Naive thymus-derived CD4-positive, alpha-beta T cell (primary cell): ENCODE results near the gene NYNRIN. TPM values are rescaled to one million over a fixed set of nuclear protein-coding genes. Genes with fewer than 3 reads are reported as not detected.
A peak's percentile ranks its signal among the peaks of the same experiment; 100 is the strongest.

Experiments used
- ATAC-seq: fragments of 150-1000 bp; cut with Tn5 transposase; 2 replicates; pipeline ENCODE4 v1.10.0; 2021; ENCODE audit warnings: mild to moderate bottlenecking, moderate library complexity
- CTCF ChIA-PET: fragments of 350-600 bp; sonication (Branson Sonifier 250); formaldehyde crosslinking; loops from one replicate; lab custom pipeline; 2021; ENCODE audit warnings: antibody characterized with exemption; lab: Charles Lee
- POLR2A ChIA-PET: fragments of 350-600 bp; sonication (Branson Sonifier 250); formaldehyde crosslinking; loops from one replicate; lab custom pipeline; 2021; ENCODE audit warnings: antibody characterized with exemption, inconsistent platforms; lab: Charles Lee
- DNase-seq, 9 donors: peaks; one replicate each; pipeline versions ENCODE4 v3.0.0 to v3.0.0-alpha.2; 2020 to 2022; ENCODE audit warnings: mixed read lengths in 1 of 9
- H3K27ac ChIP-seq: one replicate; pipeline ENCODE4 v1.7.0; 2013; ENCODE audit warnings: mild to moderate bottlenecking, low read depth, low read length, moderate library complexity
- H3K27me3 ChIP-seq, 2 donors: one replicate each; pipeline ENCODE4 v1.7.0; 2013; ENCODE audit warnings: low read length in 2 of 2, mild to moderate bottlenecking in 2 of 2, moderate library complexity in 2 of 2; ENCODE audit not compliant: control insufficient read depth in 2 of 2, insufficient read depth in 2 of 2
- H3K36me3 ChIP-seq, 3 experiments: 1 replicate in 2 of 3; 2 replicates in 1 of 3; pipeline ENCODE4 v1.7.0; 2013; ENCODE audit warnings: low read length in 3 of 3, mild to moderate bottlenecking in 3 of 3, moderate library complexity in 1 of 3; ENCODE audit not compliant: insufficient read depth in 3 of 3, control insufficient read depth in 2 of 3
- H3K4me1 ChIP-seq, 2 donors: one replicate each; pipeline ENCODE4 v1.7.0; 2013; ENCODE audit warnings: low read length in 2 of 2, mild to moderate bottlenecking in 2 of 2, moderate library complexity in 1 of 2; ENCODE audit not compliant: control insufficient read depth in 2 of 2, insufficient read depth in 2 of 2
- H3K4me3 ChIP-seq: 2 replicates; pipeline ENCODE4 v1.7.0; 2013; ENCODE audit warnings: mild to moderate bottlenecking, low read length
- H3K9me3 ChIP-seq, 3 experiments: 1 replicate in 2 of 3; 2 replicates in 1 of 3; pipeline ENCODE4 v1.7.0; 2013; ENCODE audit warnings: low read length in 3 of 3; ENCODE audit not compliant: control insufficient read depth in 2 of 3
- H3K27ac Mint-ChIP-seq, 9 donors: one replicate each; pipeline ENCODE4 v1.8.0; 2020 to 2022; ENCODE audit warnings: mixed read lengths in 9 of 9, mild to moderate bottlenecking in 8 of 9, moderate library complexity in 5 of 9, inconsistent platforms in 2 of 9
- H3K27me3 Mint-ChIP-seq, 5 donors: one replicate each; pipeline ENCODE4 v1.8.0; 2021 to 2022; ENCODE audit warnings: mixed read lengths in 5 of 5, mild to moderate bottlenecking in 1 of 5
- H3K36me3 Mint-ChIP-seq, 5 donors: one replicate each; pipeline ENCODE4 v1.8.0; 2020 to 2022; ENCODE audit warnings: mixed read lengths in 5 of 5, mild to moderate bottlenecking in 3 of 5, inconsistent platforms in 1 of 5
- H3K4me1 Mint-ChIP-seq, 7 donors: one replicate each; pipeline ENCODE4 v1.8.0; 2020 to 2022; ENCODE audit warnings: mixed read lengths in 7 of 7, mild to moderate bottlenecking in 3 of 7, inconsistent platforms in 1 of 7
- H3K4me3 Mint-ChIP-seq, 10 donors: one replicate each; pipeline ENCODE4 v1.8.0; 2020 to 2022; ENCODE audit warnings: mild to moderate bottlenecking in 10 of 10, mixed read lengths in 10 of 10, moderate library complexity in 6 of 10, inconsistent platforms in 2 of 10
- H3K9me3 Mint-ChIP-seq, 11 donors: one replicate each; pipeline ENCODE4 v1.8.0; 2020 to 2022; ENCODE audit warnings: mixed read lengths in 11 of 11, mild to moderate bottlenecking in 4 of 11, inconsistent platforms in 1 of 11, moderate library complexity in 1 of 11
- intact Hi-C, 2 donors: fragments of 100-400 bp; cut with micrococcal nuclease; formaldehyde crosslinking; loops; one replicate each; pipeline ENCODE4 v1.15.1; 2023
- polyA plus RNA-seq, 2 donors: library from polyadenylated mRNA; unstranded; fragments of 300-500 nt; fragmentation: Illumina TruSeq; gene quantifications; one replicate each; pipeline ENCODE4 v1.2.3, GENCODE V29; 2021
- total RNA-seq, 6 experiments: library from RNA in 5 of 6; stranded (reverse) in 5 of 6; gene quantifications; 1 replicate in 5 of 6; 2 replicates in 1 of 6; pipeline ENCODE4 v1.2.3 and lab custom pipeline; 2021 to 2026

Gene NYNRIN
- total and polyA plus RNA-seq, 7 experiments from 2014 or later = 0.08 to 1.3 (median 0.11) TPM; not detected in 2

GRCh38 chr14:24439830-24440605, 41.2 kb downstream of the NYNRIN start:
- peaks cover 30 to 44% of the 10 kb centered on the region in 2 donors for H3K4me1 ChIP-seq
- peaks cover 0 to 6% (median 0%) of the 10 kb centered on the region in 11 donors for H3K9me3 Mint-ChIP-seq
- peaks cover 0 to 47% (median 13%) of the 10 kb centered on the region in 5 donors for H3K36me3 Mint-ChIP-seq
- no peak overlapping the region for H3K27ac ChIP-seq
- peaks cover 37 to 74% (median 68%) of the 10 kb centered on the region in 7 donors for H3K4me1 Mint-ChIP-seq
- intact Hi-C loops = loop anchor here (5.0 to 10.0 kb wide), 5 partner anchors 232 to 1403 kb away; partner anchors contain the start of genes PPP1R3E (in 1 of the 2), THTPA (in 1 of the 2) and ZFHX2 (in 1 of the 2)
- peaks cover 9 to 62% (median 12%) of the 10 kb centered on the region in 3 experiments for H3K36me3 ChIP-seq
- no peaks in the 10 kb centered on the region for H3K27me3 ChIP-seq
- CTCF ChIA-PET = interaction anchor here (1.6 to 3.1 kb wide), 2 partner anchors 107 to 197 kb away, joined by 5 to 13 read pairs; partner anchors contain the start of gene TINF2
- H3K4me3 Mint-ChIP-seq = peak overlapping the region in 6 of 10 donors; percentile 7 to 61 (median 26)
- H3K27ac Mint-ChIP-seq = peak overlapping the region in 6 of 9 donors; percentile 29 to 98 (median 62)
- peaks cover 0 to 3% (median 0%) of the 10 kb centered on the region in 5 donors for H3K27me3 Mint-ChIP-seq
- DNase-seq (no peak), ATAC-seq (no peak)
- no peak overlapping the region for H3K4me3 ChIP-seq
- no peaks in the 10 kb centered on the region for H3K9me3 ChIP-seq
- POLR2A ChIA-PET = interaction anchor here (2.0 to 5.3 kb wide), 4 partner anchors 10 to 131 kb away, joined by 9 to 105 read pairs (median 18); partner anchors contain the start of genes CBLN3, CIDEB and KHNYN

GRCh38 chr14:24440606-24441399, 42.0 kb downstream of the NYNRIN start:
- H3K36me3 Mint-ChIP-seq = peaks cover 0 to 42% (median 13%) of the 10 kb centered on the region in 5 donors
- no peaks in the 10 kb centered on the region for H3K27me3 ChIP-seq
- H3K4me1 ChIP-seq = peaks cover 30 to 44% of the 10 kb centered on the region in 2 donors
- no peak overlapping the region for H3K4me3 ChIP-seq
- H3K9me3 Mint-ChIP-seq = peaks cover 0 to 6% (median 0%) of the 10 kb centered on the region in 11 donors
- peak overlapping the region; percentile 98 for H3K27ac ChIP-seq
- peak overlapping the region in 8 of 9 donors; percentile 34 to 98 (median 96) for H3K27ac Mint-ChIP-seq
- H3K4me1 Mint-ChIP-seq = peaks cover 37 to 70% (median 61%) of the 10 kb centered on the region in 7 donors
- H3K4me3 Mint-ChIP-seq = peak overlapping the region; percentile 91 to 98 (median 95)
- H3K36me3 ChIP-seq = peaks cover 9 to 56% (median 12%) of the 10 kb centered on the region in 3 experiments
- no peaks in the 10 kb centered on the region for H3K9me3 ChIP-seq
- ATAC-seq (no peak), DNase-seq (no peak)
- intact Hi-C loops = loop anchor here (5.0 kb wide), 4 partner anchors 231 to 1404 kb away; partner anchors contain the start of gene PPP1R3E (in 1 of the 2)
- POLR2A ChIA-PET = interaction anchor here (1.2 to 5.3 kb wide), 8 partner anchors 7 to 198 kb away, joined by 3 to 105 read pairs (median 8); partner anchors contain the start of genes CBLN3, CIDEB, KHNYN and TINF2
- peaks cover 0 to 3% (median 0%) of the 10 kb centered on the region in 5 donors for H3K27me3 Mint-ChIP-seq
- CTCF ChIA-PET = interaction anchor here (0.7 to 3.1 kb wide), 5 partner anchors 9 to 198 kb away, joined by 3 to 13 read pairs (median 5); partner anchors contain the start of gene TINF2

GRCh38 chr14:24441485-24441884, 42.7 kb downstream of the NYNRIN start:
- peaks cover 9 to 50% (median 12%) of the 10 kb centered on the region in 3 experiments for H3K36me3 ChIP-seq
- H3K4me3 Mint-ChIP-seq = peak overlapping the region; percentile 91 to 98 (median 95)
- peaks cover 0 to 6% (median 0%) of the 10 kb centered on the region in 11 donors for H3K9me3 Mint-ChIP-seq
- H3K27ac Mint-ChIP-seq = peak overlapping the region; percentile 92 to 99 (median 98)
- H3K36me3 Mint-ChIP-seq = peaks cover 0 to 40% (median 14%) of the 10 kb centered on the region in 5 donors
- H3K27me3 ChIP-seq = no peaks in the 10 kb centered on the region
- H3K4me1 ChIP-seq = peaks cover 30 to 42% of the 10 kb centered on the region in 2 donors
- ChIA-PET POLR2A (interaction anchor here (0.6 to 5.3 kb wide), 18 partner anchors 8 to 327 kb away, joined by 3 to 105 read pairs (median 3); partner anchors contain the start of genes CBLN3, CHMP4A, CIDEB and DCAF11), CTCF (interaction anchor here (0.7 to 3.1 kb wide), 5 partner anchors 10 to 199 kb away, joined by 3 to 13 read pairs (median 5); partner anchors contain the start of genes CBLN3, KHNYN and TINF2)
- ATAC-seq (no peak), DNase-seq (no peak)
- peaks cover 0 to 3% (median 0%) of the 10 kb centered on the region in 5 donors for H3K27me3 Mint-ChIP-seq
- peak overlapping the region; percentile 85 for H3K4me3 ChIP-seq
- peaks cover 36 to 66% (median 58%) of the 10 kb centered on the region in 7 donors for H3K4me1 Mint-ChIP-seq
- peak overlapping the region; percentile 98 for H3K27ac ChIP-seq
- intact Hi-C loops = loop anchor here (5.0 kb wide), 4 partner anchors 231 to 1404 kb away; partner anchors contain the start of gene PPP1R3E (in 1 of the 2)
- no peaks in the 10 kb centered on the region for H3K9me3 ChIP-seq

GRCh38 chr14:24441904-24442239, 43.1 kb downstream of the NYNRIN start:
- ATAC-seq (no peak), DNase-seq (no peak)
- Histone ChIP-seq H3K27ac (peak overlapping the region; percentile 98), H3K4me3 (peak overlapping the region; percentile 85), H3K4me1 (peaks cover 26 to 38% of the 10 kb centered on the region in 2 donors), H3K9me3 (no peaks in the 10 kb centered on the region), H3K27me3 (no peaks in the 10 kb centered on the region), H3K36me3 (peaks cover 9 to 48% (median 12%) of the 10 kb centered on the region in 3 experiments)
- peaks cover 0 to 3% (median 0%) of the 10 kb centered on the region in 5 donors for H3K27me3 Mint-ChIP-seq
- intact Hi-C loops = loop anchor here (1.0 to 5.0 kb wide), 20 partner anchors 11 to 1405 kb away; partner anchors contain the start of genes GMPR2 (in 2 of the 2), NEDD8 (in 2 of the 2), RABGGTA (in 2 of the 2) and TINF2 (in 2 of the 2)
- peak overlapping the region; percentile 91 to 98 (median 95) for H3K4me3 Mint-ChIP-seq
- peaks cover 0 to 38% (median 13%) of the 10 kb centered on the region in 5 donors for H3K36me3 Mint-ChIP-seq
- peaks cover 32 to 62% (median 54%) of the 10 kb centered on the region in 7 donors for H3K4me1 Mint-ChIP-seq
- POLR2A ChIA-PET = interaction anchor here (0.6 to 5.3 kb wide), 18 partner anchors 8 to 328 kb away, joined by 3 to 105 read pairs (median 3); partner anchors contain the start of genes CBLN3, CHMP4A, CIDEB and DCAF11
- peak overlapping the region; percentile 92 to 99 (median 98) for H3K27ac Mint-ChIP-seq
- CTCF ChIA-PET = interaction anchor here (0.7 to 3.1 kb wide), 6 partner anchors 10 to 199 kb away, joined by 3 to 13 read pairs (median 4); partner anchors contain the start of genes CBLN3, CIDEB, KHNYN and TINF2
- H3K9me3 Mint-ChIP-seq = peaks cover 0 to 6% (median 0%) of the 10 kb centered on the region in 11 donors

GRCh38 chr14:24442240-24443052, 43.6 kb downstream of the NYNRIN start, which contains the start of gene SDR39U1:
SDR39U1 (minus strand) TSS chr14:24442776; CDS start chr14:24442769, 7 bp downstream.
- CTCF ChIA-PET = interaction anchor here (0.7 to 3.1 kb wide), 6 partner anchors 11 to 134 kb away, joined by 3 to 13 read pairs (median 5); partner anchors contain the start of genes CBLN3, CIDEB and KHNYN
- peak within 1 kb of the TSS; percentile 92 to 99 (median 98) for H3K27ac Mint-ChIP-seq
- peaks cover 0 to 3% (median 0%) of the 10 kb centered on the region in 5 donors for H3K27me3 Mint-ChIP-seq
- H3K4me3 Mint-ChIP-seq = peak within 1 kb of the TSS; percentile 91 to 98 (median 95)
- intact Hi-C loops = loop anchor here (1.0 to 5.0 kb wide), 20 partner anchors 11 to 1405 kb away; partner anchors contain the start of genes GMPR2 (in 2 of the 2), NEDD8 (in 2 of the 2), RABGGTA (in 2 of the 2) and TINF2 (in 2 of the 2)
- H3K4me1 Mint-ChIP-seq = peaks cover 27 to 57% (median 50%) of the 10 kb centered on the region in 7 donors
- Histone ChIP-seq H3K27me3 (no peaks in the 10 kb centered on the region), H3K27ac (peak within 1 kb of the TSS; percentile 98), H3K9me3 (no peaks in the 10 kb centered on the region), H3K4me3 (peak within 1 kb of the TSS; percentile 85), H3K4me1 (peaks cover 20 to 32% of the 10 kb centered on the region in 2 donors), H3K36me3 (peaks cover 9 to 44% (median 12%) of the 10 kb centered on the region in 3 experiments)
- peaks cover 0 to 6% (median 0%) of the 10 kb centered on the region in 11 donors for H3K9me3 Mint-ChIP-seq
- DNase-seq = peak; percentile 81 to 99 (median 98)
- peaks cover 0 to 36% (median 16%) of the 10 kb centered on the region in 5 donors for H3K36me3 Mint-ChIP-seq
- ATAC-seq = peak; percentile 93
- POLR2A ChIA-PET = interaction anchor here (0.6 to 5.3 kb wide), 23 partner anchors 9 to 1153 kb away, joined by 3 to 105 read pairs (median 3); partner anchors contain the start of genes CBLN3, CHMP4A, CIDEB and DCAF11
